HepG2 (cell line): ENCODE measurements around the gene CHPF. TPM values are rescaled to one million over a fixed set of nuclear protein-coding genes. Genes with fewer than 3 reads are reported as not detected.

ENCODE experiments used
- CBFB ChIP-seq: sonication (generic); formaldehyde crosslinking; IDR thresholded peaks from 2 replicates; pipeline ENCODE4 v1.4.0; 2020; ENCODE audit warnings: missing genetic modification reagents
- CHCHD3 ChIP-seq: sonication (generic); formaldehyde crosslinking; IDR thresholded peaks from 2 replicates; pipeline ENCODE4 v1.8.0; 2022; ENCODE audit warnings: mild to moderate bottlenecking, missing genetic modification reagents, moderate library complexity
- EP300 ChIP-seq, 3 experiments: sonication (generic) in 1 of 3; formaldehyde crosslinking in 1 of 3; IDR thresholded peaks; 2 replicates each; pipeline versions ENCODE4 v1.5.1 to v1.6.1; 2011 to 2020; ENCODE audit warnings: low read depth in 2 of 3, low read length in 2 of 3, borderline replicate concordance in 1 of 3, improper control_type of control experiment in 1 of 3, mild to moderate bottlenecking in 1 of 3, missing genetic modification reagents in 1 of 3, moderate library complexity in 1 of 3
- ERF ChIP-seq: IDR thresholded peaks from 2 replicates; pipeline ENCODE4 v1.6.1; 2018; ENCODE audit warnings: missing biosample characterization, missing genetic modification reagents
- FOXJ3 ChIP-seq: sonication (generic); formaldehyde crosslinking; IDR thresholded peaks from 2 replicates; pipeline ENCODE4 v1.4.0; 2020; ENCODE audit warnings: missing genetic modification reagents, mild to moderate bottlenecking, borderline replicate concordance
- FOXK2 ChIP-seq: fragments of 450-650 bp; IDR thresholded peaks from 2 replicates; pipeline ENCODE4 v1.6.1; 2016
- FOXP1 ChIP-seq, 2 experiments: fragments of 450-650 bp in 1 of 2; IDR thresholded peaks; 2 replicates each; pipeline ENCODE4 v1.6.1; 2017 to 2018; ENCODE audit warnings: antibody characterized with exemption in 1 of 2
- REXO4 ChIP-seq: sonication (generic); formaldehyde crosslinking; IDR thresholded peaks from 2 replicates; pipeline ENCODE4 v1.8.0; 2022; ENCODE audit warnings: missing genetic modification reagents, mild to moderate bottlenecking, borderline replicate concordance
- RFX5 ChIP-seq: IDR thresholded peaks from 2 replicates; pipeline ENCODE4 v1.6.1; 2011; ENCODE audit warnings: low read depth, low read length, improper control_type of control experiment
- STAG1 ChIP-seq: sonication (generic); formaldehyde crosslinking; IDR thresholded peaks from 2 replicates; pipeline ENCODE4 v1.4.0; 2020; ENCODE audit warnings: missing genetic modification reagents
- TARDBP ChIP-seq: sonication (generic); formaldehyde crosslinking; IDR thresholded peaks from 2 replicates; pipeline ENCODE4 v1.8.0; 2022; ENCODE audit warnings: mild to moderate bottlenecking, missing genetic modification reagents
- ZNF263 ChIP-seq: sonication (generic); formaldehyde crosslinking; IDR thresholded peaks from 2 replicates; pipeline ENCODE4 v1.4.0; 2020; ENCODE audit warnings: missing genetic modification reagents
- ZNF547 ChIP-seq: sonication (generic); formaldehyde crosslinking; IDR thresholded peaks from 2 replicates; pipeline ENCODE4 v1.5.1; 2020; ENCODE audit warnings: mild to moderate bottlenecking, missing genetic modification reagents
- polyA plus RNA-seq, 8 experiments: library from polyadenylated mRNA; depleted of rRNA in 3 of 8; stranded (reverse) in 7 of 8; unstranded in 1 of 8; fragments of >200 nt; fragmentation: Illumina TruSeq in 4 of 8; extraction: Trizol in 4 of 8; gene quantifications; 2 replicates each; pipeline versions ENCODE4 v1.2.1 to v1.2.3, GENCODE V29; 2011 to 2016; ENCODE audit warnings: low read depth in 4 of 8, missing spikeins in 1 of 8, mixed read lengths in 1 of 8; ENCODE audit not compliant: insufficient read depth in 1 of 8
- total RNA-seq, 5 experiments: library from RNA; depleted of rRNA; stranded (reverse); fragments of >200 nt; fragmentation: Illumina TruSeq; extraction: Trizol; gene quantifications; 2 replicates each; pipeline ENCODE4 v1.2.3, GENCODE V29; 2016; ENCODE audit warnings: low read depth in 1 of 5
- TF ChIP-seq, protein P1 (sequence below): sonication (generic); formaldehyde crosslinking; IDR thresholded peaks from 2 replicates; pipeline ENCODE4 v1.5.0; 2020; ENCODE audit warnings: mild to moderate bottlenecking, missing genetic modification reagents, borderline replicate concordance
- TF ChIP-seq, protein P2 (sequence below): IDR thresholded peaks from 2 replicates; pipeline ENCODE4 v1.6.1; 2016; ENCODE audit warnings: mild to moderate bottlenecking, missing biosample characterization, missing genetic modification reagents
- TF ChIP-seq, protein P3 (sequence below): sonication (generic); formaldehyde crosslinking; IDR thresholded peaks from 2 replicates; pipeline ENCODE4 v1.4.0; 2020; ENCODE audit warnings: missing genetic modification reagents, mild to moderate bottlenecking, borderline replicate concordance
- TF ChIP-seq, protein P4 (sequence below): IDR thresholded peaks from 2 replicates; pipeline ENCODE4 v1.6.1; 2016; ENCODE audit warnings: missing biosample characterization, missing genetic modification reagents, low read depth

Gene CHPF
- total and polyA plus RNA-seq, 2 of the 13 experiments (the other 11 are each of a cell fraction or from before 2014, with no cell fraction given) = 79.6 to 111 TPM

DNA sequence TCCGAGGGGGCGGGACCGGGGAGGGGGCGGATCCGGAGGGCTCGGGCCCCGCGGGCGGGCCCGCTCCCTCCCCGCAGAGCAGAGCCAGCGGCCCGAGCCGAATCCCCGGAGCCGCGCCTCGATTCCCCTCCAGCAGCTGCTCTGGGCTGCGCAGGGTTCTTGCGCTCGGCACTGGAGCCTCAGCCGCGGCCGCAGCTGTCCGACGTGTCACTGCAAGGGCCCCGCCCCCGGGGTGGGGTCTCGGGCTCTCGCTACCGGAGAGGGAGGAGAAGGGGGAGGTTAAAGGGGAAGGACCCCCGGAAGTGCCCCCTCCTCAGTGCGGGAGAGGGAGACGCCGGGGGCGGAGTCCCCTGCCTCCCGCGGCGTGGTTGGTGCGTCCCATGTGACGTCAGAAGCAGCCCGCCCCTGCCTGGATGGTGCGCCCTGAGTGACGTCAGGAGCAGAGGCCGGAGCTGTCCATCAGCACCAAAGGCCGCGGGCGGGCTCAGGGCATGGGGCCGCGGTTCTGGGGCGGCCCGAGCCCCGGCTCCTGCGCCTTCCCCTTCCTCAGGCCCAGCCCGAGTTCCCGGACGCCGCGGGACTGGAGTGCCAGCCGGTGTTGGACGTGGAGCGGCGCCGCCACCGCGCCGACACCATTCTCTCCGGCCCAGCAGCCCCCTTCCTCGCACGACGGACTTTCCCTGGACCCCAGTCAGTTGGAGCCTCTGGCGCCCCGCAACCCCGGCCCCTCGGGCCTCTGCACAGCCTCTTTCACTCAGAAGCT is at the start of gene CHPF, which contains the start of gene TMEM198 (continued):
- TF ChIP-seq, protein P1, sequence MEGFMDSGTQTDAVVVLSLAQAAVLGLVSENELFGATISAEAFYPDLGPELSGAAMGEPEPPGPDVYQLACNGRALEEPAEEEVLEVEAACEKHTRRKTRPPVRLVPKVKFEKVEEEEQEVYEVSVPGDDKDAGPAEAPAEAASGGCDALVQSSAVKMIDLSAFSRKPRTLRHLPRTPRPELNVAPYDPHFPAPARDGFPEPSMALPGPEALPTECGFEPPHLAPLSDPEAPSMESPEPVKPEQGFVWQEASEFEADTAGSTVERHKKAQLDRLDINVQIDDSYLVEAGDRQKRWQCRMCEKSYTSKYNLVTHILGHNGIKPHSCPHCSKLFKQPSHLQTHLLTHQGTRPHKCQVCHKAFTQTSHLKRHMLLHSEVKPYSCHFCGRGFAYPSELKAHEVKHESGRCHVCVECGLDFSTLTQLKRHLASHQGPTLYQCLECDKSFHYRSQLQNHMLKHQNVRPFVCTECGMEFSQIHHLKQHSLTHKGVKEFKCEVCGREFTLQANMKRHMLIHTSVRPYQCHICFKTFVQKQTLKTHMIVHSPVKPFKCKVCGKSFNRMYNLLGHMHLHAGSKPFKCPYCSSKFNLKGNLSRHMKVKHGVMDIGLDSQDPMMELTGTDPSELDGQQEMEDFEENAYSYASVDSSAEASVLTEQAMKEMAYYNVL (CRISPR knock-in tag) = no peak
- TF ChIP-seq REXO4 (CRISPR knock-in tag) (peak; percentile 40; the same call in 1 of the 2 replicates), ERF (CRISPR knock-in tag) (peak; percentile 90), FOXK2 (peak; percentile 49; the same call in 1 of the 2 replicates), EP300 (IDR thresholded peaks at IDR 0.05; ENCODE audit: low read depth in 2 of 2, low read length in 2 of 2) (peak in 1 of 2 experiments; percentile 59; a peak in 1 of 4 replicates), EP300 (CRISPR knock-in tag; IDR thresholded peaks at IDR 0.05; ENCODE audit: borderline replicate concordance) (no peak; the same call in 1 of the 2 replicates), FOXP1 (IDR thresholded peaks at IDR 0.05) (0 out of 2 replicates have a peak, but pooled peaks have one; percentile 19), FOXP1 (CRISPR knock-in tag; IDR thresholded peaks at IDR 0.05) (no peak; the same call in 1 of the 2 replicates), TARDBP (peak; percentile 94), CBFB (CRISPR knock-in tag) (peak; percentile 78), RFX5 (peak; percentile 86), ZNF547 (CRISPR knock-in tag) (no peak), CHCHD3 (CRISPR knock-in tag) (no peak), ZNF263 (peak; percentile 74), STAG1 (peak; percentile 32; the same call in 1 of the 2 replicates), FOXJ3 (CRISPR knock-in tag) (peak; percentile 83)
- TF ChIP-seq, protein P2, sequence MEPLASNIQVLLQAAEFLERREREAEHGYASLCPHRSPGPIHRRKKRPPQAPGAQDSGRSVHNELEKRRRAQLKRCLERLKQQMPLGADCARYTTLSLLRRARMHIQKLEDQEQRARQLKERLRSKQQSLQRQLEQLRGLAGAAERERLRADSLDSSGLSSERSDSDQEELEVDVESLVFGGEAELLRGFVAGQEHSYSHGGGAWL (CRISPR knock-in tag) = 0 out of 2 replicates have a peak, but pooled peaks have one; percentile 44
- TF ChIP-seq, protein P3, sequence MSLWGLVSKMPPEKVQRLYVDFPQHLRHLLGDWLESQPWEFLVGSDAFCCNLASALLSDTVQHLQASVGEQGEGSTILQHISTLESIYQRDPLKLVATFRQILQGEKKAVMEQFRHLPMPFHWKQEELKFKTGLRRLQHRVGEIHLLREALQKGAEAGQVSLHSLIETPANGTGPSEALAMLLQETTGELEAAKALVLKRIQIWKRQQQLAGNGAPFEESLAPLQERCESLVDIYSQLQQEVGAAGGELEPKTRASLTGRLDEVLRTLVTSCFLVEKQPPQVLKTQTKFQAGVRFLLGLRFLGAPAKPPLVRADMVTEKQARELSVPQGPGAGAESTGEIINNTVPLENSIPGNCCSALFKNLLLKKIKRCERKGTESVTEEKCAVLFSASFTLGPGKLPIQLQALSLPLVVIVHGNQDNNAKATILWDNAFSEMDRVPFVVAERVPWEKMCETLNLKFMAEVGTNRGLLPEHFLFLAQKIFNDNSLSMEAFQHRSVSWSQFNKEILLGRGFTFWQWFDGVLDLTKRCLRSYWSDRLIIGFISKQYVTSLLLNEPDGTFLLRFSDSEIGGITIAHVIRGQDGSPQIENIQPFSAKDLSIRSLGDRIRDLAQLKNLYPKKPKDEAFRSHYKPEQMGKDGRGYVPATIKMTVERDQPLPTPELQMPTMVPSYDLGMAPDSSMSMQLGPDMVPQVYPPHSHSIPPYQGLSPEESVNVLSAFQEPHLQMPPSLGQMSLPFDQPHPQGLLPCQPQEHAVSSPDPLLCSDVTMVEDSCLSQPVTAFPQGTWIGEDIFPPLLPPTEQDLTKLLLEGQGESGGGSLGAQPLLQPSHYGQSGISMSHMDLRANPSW (CRISPR knock-in tag) = peak; percentile 76; the same call in 1 of the 2 replicates
- TF ChIP-seq, protein P4, sequence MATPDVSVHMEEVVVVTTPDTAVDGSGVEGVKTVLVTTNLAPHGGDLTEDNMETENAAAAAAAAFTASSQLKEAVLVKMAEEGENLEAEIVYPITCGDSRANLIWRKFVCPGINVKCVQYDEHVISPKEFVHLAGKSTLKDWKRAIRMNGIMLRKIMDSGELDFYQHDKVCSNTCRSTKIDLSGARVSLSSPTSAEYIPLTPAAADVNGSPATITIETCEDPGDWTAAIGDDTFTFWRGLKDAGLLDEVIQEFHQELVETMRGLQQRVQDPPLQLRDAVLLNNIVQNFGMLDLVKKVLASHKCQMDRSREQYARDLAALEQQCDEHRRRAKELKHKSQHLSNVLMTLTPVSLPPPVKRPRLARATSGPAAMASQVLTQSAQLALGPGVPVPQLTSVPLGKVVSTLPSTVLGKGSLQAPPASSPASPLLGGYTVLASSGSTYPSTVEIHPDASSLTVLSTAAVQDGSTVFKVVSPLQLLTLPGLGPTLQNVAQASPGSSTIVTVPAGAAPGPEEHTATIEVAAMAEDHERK (CRISPR knock-in tag) = 0 out of 2 replicates have a peak, but pooled peaks have one; percentile 52
